ENCODE measurements around the gene ANAPC16. TPM values are rescaled to one million over a fixed set of nuclear protein-coding genes. Genes with fewer than 3 reads are reported as not detected.
"Not testable (repeated sequence)": the region's sequence is repeated elsewhere in the genome, so short reads cannot be mapped to it uniquely, and the experiment has no call there.

The ANAPC16 gene
- total and polyA plus RNA-seq, 8 donors = 86.0 to 167 (median 152) TPM

DNA sequence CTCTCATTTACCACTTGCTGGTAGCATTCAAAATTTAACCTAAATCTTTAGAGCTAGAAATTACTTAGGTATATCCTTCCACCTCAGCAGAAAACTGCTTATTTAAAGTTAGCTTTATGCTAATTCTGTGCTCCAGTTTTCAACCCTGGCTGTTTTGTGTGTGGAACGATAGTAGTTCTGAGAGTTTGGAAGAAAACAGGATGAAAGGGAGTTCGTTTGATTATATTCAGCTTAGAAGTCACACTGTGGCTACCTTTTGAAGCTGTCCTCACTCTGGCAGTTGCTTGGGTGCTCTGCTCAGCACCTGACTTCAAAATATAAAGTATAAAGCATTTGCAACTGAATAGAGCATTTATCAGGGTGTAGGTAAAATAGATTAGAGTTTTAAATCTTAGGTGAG, 2.9 kb downstream of the ANAPC16 start:
- H3K27ac ChIP-seq = peak overlapping the region; percentile 40 to 65
- no peak for DNase-seq
- intact Hi-C loops (cut with DNase I) = no loop called here
- no peaks in the 10 kb centered on the region for H3K27me3 ChIP-seq
- no peak for ATAC-seq
- H3K36me3 ChIP-seq = peaks cover 0 to 24% of the 10 kb centered on the region in 2 donors
- TF ChIP-seq, protein P1, sequence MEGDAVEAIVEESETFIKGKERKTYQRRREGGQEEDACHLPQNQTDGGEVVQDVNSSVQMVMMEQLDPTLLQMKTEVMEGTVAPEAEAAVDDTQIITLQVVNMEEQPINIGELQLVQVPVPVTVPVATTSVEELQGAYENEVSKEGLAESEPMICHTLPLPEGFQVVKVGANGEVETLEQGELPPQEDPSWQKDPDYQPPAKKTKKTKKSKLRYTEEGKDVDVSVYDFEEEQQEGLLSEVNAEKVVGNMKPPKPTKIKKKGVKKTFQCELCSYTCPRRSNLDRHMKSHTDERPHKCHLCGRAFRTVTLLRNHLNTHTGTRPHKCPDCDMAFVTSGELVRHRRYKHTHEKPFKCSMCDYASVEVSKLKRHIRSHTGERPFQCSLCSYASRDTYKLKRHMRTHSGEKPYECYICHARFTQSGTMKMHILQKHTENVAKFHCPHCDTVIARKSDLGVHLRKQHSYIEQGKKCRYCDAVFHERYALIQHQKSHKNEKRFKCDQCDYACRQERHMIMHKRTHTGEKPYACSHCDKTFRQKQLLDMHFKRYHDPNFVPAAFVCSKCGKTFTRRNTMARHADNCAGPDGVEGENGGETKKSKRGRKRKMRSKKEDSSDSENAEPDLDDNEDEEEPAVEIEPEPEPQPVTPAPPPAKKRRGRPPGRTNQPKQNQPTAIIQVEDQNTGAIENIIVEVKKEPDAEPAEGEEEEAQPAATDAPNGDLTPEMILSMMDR (IDR thresholded peaks at IDR 0.05) = no peak
- peaks cover 8 to 72% of the 10 kb centered on the region in 2 donors for H3K4me1 ChIP-seq
- no peak overlapping the region for H3K4me3 ChIP-seq
- H3K9me3 ChIP-seq = no peaks in the 10 kb centered on the region

GRCh38 chr10:72219235-72219814, 3.5 kb downstream of the ANAPC16 start:
- Histone ChIP-seq H3K4me3 (no peak overlapping the region), H3K36me3 (peaks cover 0 to 29% of the 10 kb centered on the region in 2 donors), H3K27ac (peak overlapping the region; percentile 40 to 65), H3K9me3 (no peaks in the 10 kb centered on the region), H3K27me3 (no peaks in the 10 kb centered on the region), H3K4me1 (peaks cover 8 to 72% of the 10 kb centered on the region in 2 donors)
- TF ChIP-seq, protein P1 (IDR thresholded peaks at IDR 0.05) = no peak
- intact Hi-C loops (cut with DNase I) = no loop called here
- no peak for DNase-seq
- no peak for ATAC-seq

- no peak overlapping the region for H3K27ac ChIP-seq
- DNase-seq = no peak
- no peaks in the 10 kb centered on the region for H3K9me3 ChIP-seq
- H3K4me1 ChIP-seq = peaks cover 3 to 63% of the 10 kb centered on the region in 2 donors
- no peak overlapping the region for H3K4me3 ChIP-seq
- intact Hi-C loops (cut with DNase I) = no loop called here
- H3K36me3 ChIP-seq = peaks cover 0 to 36% of the 10 kb centered on the region in 2 donors
- TF ChIP-seq, protein P1 (IDR thresholded peaks at IDR 0.05) = no peak
- H3K27me3 ChIP-seq = no peaks in the 10 kb centered on the region
- no peak for ATAC-seq
Measured at GRCh38 chr10:72220637-72221036, 4.8 kb downstream of the ANAPC16 start.

- Histone ChIP-seq H3K9me3 (no peaks in the 10 kb centered on the region), H3K36me3 (peaks cover 0 to 40% of the 10 kb centered on the region in 2 donors), H3K27ac (no peak overlapping the region), H3K4me1 (peaks cover 3 to 63% of the 10 kb centered on the region in 2 donors), H3K27me3 (no peaks in the 10 kb centered on the region), H3K4me3 (no peak overlapping the region)
- ATAC-seq = no peak
- intact Hi-C loops (cut with DNase I) = no loop called here
- TF ChIP-seq, protein P1 (IDR thresholded peaks at IDR 0.05) = no peak
- no peak for DNase-seq
Measured at GRCh38 chr10:72221278-72221677, 5.5 kb downstream of the ANAPC16 start.

- peaks cover 0 to 44% of the 10 kb centered on the region in 2 donors for H3K4me1 ChIP-seq
- no peak for DNase-seq
- intact Hi-C loops (cut with DNase I) = no loop called here
- H3K27me3 ChIP-seq = no peaks in the 10 kb centered on the region
- no peak overlapping the region for H3K4me3 ChIP-seq
- ATAC-seq = peak; percentile 43
- peak overlapping the region; percentile 28 to 70 for H3K27ac ChIP-seq
- H3K36me3 ChIP-seq = peaks cover 0 to 47% of the 10 kb centered on the region in 2 donors
- no peaks in the 10 kb centered on the region for H3K9me3 ChIP-seq
- TF ChIP-seq, protein P1 (IDR thresholded peaks at IDR 0.05) = no peak
Measured at GRCh38 chr10:72223743-72224101, 7.9 kb downstream of the ANAPC16 start.

GRCh38 chr10:72224191-72224590, 8.4 kb downstream of the ANAPC16 start:
- peaks cover 0 to 44% of the 10 kb centered on the region in 2 donors for H3K4me1 ChIP-seq
- H3K36me3 ChIP-seq = peaks cover 0 to 47% of the 10 kb centered on the region in 2 donors
- intact Hi-C loops (cut with DNase I); H3K4me3 ChIP-seq; H3K9me3 ChIP-seq; H3K27me3 ChIP-seq; DNase-seq; ATAC-seq: not testable (repeated sequence)
- peak overlapping the region in 1 of 2 donors; percentile 70 for H3K27ac ChIP-seq

Measured in left lung (tissue), 10 donors.